Measurements from ENCODE around the gene SH3BGRL2.

The SH3BGRL2 gene

GRCh38 chr6:79671600-79672266 lies 40.6 kb downstream of the SH3BGRL2 start:
- H3K4me1 ChIP-seq (ENCODE audit: insufficient read depth, low read length) = no peaks in the 10 kb centered on the region
- ATAC-seq (ENCODE audit: insufficient read depth, low read depth) (no peak), DNase-seq (no peak)
- H3K79me2 ChIP-seq (ENCODE audit: insufficient read depth, low read length) = no peaks in the 10 kb centered on the region
- H3K36me3 ChIP-seq (ENCODE audit: insufficient read depth, low read length) = no peaks in the 10 kb centered on the region
- no peaks in the 10 kb centered on the region for H3K27me3 ChIP-seq (ENCODE audit: insufficient read depth, low read length, poor library complexity)
- H3K9ac ChIP-seq (ENCODE audit: low read depth, low read length) = no peak overlapping the region
- H3K4me2 ChIP-seq (ENCODE audit: insufficient read depth, low read length) = no peak overlapping the region
- H3K9me3 ChIP-seq (ENCODE audit: insufficient read depth, low read length, severe bottlenecking) = no peaks in the 10 kb centered on the region
- H3K27ac ChIP-seq (ENCODE audit: low read length) = no peak overlapping the region
- H2AFZ ChIP-seq (ENCODE audit: low read depth, low read length) = no peak overlapping the region
- no peaks in the 10 kb centered on the region for H4K20me1 ChIP-seq (ENCODE audit: insufficient read depth, low read length)
- TF ChIP-seq EZH2 (IDR thresholded peaks at IDR 0.05; ENCODE audit: borderline replicate concordance, low read depth, low read length, severe bottlenecking) (no peak), CTCF (IDR thresholded peaks at IDR 0.05; ENCODE audit: borderline replicate concordance, extremely low read depth, low read length, poor library complexity, severe bottlenecking) (no peak)
- no peak overlapping the region for H3K4me3 ChIP-seq (ENCODE audit: low read depth in 1 of 2, low read length in 2 of 2)

GRCh38 chr6:79672631-79673111 lies 41.5 kb downstream of the SH3BGRL2 start:
- no peaks in the 10 kb centered on the region for H3K4me1 ChIP-seq (ENCODE audit: insufficient read depth, low read length)
- DNase-seq (no peak), ATAC-seq (ENCODE audit: insufficient read depth, low read depth) (no peak)
- no peaks in the 10 kb centered on the region for H4K20me1 ChIP-seq (ENCODE audit: insufficient read depth, low read length)
- H3K9ac ChIP-seq (ENCODE audit: low read depth, low read length) = no peak overlapping the region
- no peaks in the 10 kb centered on the region for H3K9me3 ChIP-seq (ENCODE audit: insufficient read depth, low read length, severe bottlenecking)
- H3K4me3 ChIP-seq (ENCODE audit: low read depth in 1 of 2, low read length in 2 of 2) = no peak overlapping the region
- TF ChIP-seq EZH2 (IDR thresholded peaks at IDR 0.05; ENCODE audit: borderline replicate concordance, low read depth, low read length, severe bottlenecking) (no peak), CTCF (IDR thresholded peaks at IDR 0.05; ENCODE audit: borderline replicate concordance, extremely low read depth, low read length, poor library complexity, severe bottlenecking) (peak; percentile 59)
- H3K4me2 ChIP-seq (ENCODE audit: insufficient read depth, low read length) = no peak overlapping the region
- H3K27me3 ChIP-seq (ENCODE audit: insufficient read depth, low read length, poor library complexity) = no peaks in the 10 kb centered on the region
- no peak overlapping the region for H2AFZ ChIP-seq (ENCODE audit: low read depth, low read length)
- no peaks in the 10 kb centered on the region for H3K36me3 ChIP-seq (ENCODE audit: insufficient read depth, low read length)
- H3K27ac ChIP-seq (ENCODE audit: low read length) = no peak overlapping the region
- H3K79me2 ChIP-seq (ENCODE audit: insufficient read depth, low read length) = no peaks in the 10 kb centered on the region

- DNase-seq = no peak
- Histone ChIP-seq H4K20me1 (ENCODE audit: insufficient read depth, low read length) (no peaks in the 10 kb centered on the region), H3K4me3 (ENCODE audit: low read depth in 1 of 2, low read length in 2 of 2) (no peak overlapping the region), H3K9ac (ENCODE audit: low read depth, low read length) (no peak overlapping the region), H2AFZ (ENCODE audit: low read depth, low read length) (no peak overlapping the region), H3K27me3 (ENCODE audit: insufficient read depth, low read length, poor library complexity) (no peaks in the 10 kb centered on the region), H3K27ac (ENCODE audit: low read length) (no peak overlapping the region), H3K9me3 (ENCODE audit: insufficient read depth, low read length, severe bottlenecking) (no peaks in the 10 kb centered on the region), H3K79me2 (ENCODE audit: insufficient read depth, low read length) (no peaks in the 10 kb centered on the region), H3K4me2 (ENCODE audit: insufficient read depth, low read length) (no peak overlapping the region), H3K4me1 (ENCODE audit: insufficient read depth, low read length) (no peaks in the 10 kb centered on the region), H3K36me3 (ENCODE audit: insufficient read depth, low read length) (no peaks in the 10 kb centered on the region)
- TF ChIP-seq EZH2 (IDR thresholded peaks at IDR 0.05; ENCODE audit: borderline replicate concordance, low read depth, low read length, severe bottlenecking) = no peak
- TF ChIP-seq CTCF (IDR thresholded peaks at IDR 0.05; ENCODE audit: borderline replicate concordance, extremely low read depth, low read length, poor library complexity, severe bottlenecking) = no peak
- ATAC-seq (ENCODE audit: insufficient read depth, low read depth) = no peak
Observed at GRCh38 chr6:79673947-79674346, 42.8 kb downstream of the SH3BGRL2 start.

Data from DND-41 (cell line).